HEK293 (cell line): ENCODE measurements around the gene TWF2.

Experiments
- CTCF ChIP-seq: fragments of 450-650 bp; formaldehyde crosslinking; IDR thresholded peaks from 2 replicates; pipeline ENCODE4 v1.5.1; 2016; ENCODE audit warnings: missing biosample characterization, missing genetic modification characterization
- KLF1 ChIP-seq: fragments of 450-650 bp; formaldehyde crosslinking; IDR thresholded peaks from 2 replicates; pipeline ENCODE4 v1.5.1; 2016; ENCODE audit warnings: missing biosample characterization, missing genetic modification characterization
- ZNF664 ChIP-seq: fragments of 450-650 bp; formaldehyde crosslinking; IDR thresholded peaks from 2 replicates; pipeline ENCODE4 v1.5.1; 2016; ENCODE audit warnings: missing biosample characterization, missing genetic modification characterization
- ZNF707 ChIP-seq: fragments of 450-650 bp; formaldehyde crosslinking; IDR thresholded peaks from 2 replicates; pipeline ENCODE4 v1.5.1; 2016; ENCODE audit warnings: missing biosample characterization, missing genetic modification characterization

GRCh38 chr3:52203701-52204100 is 35.3 kb downstream of the TWF2 start:
- TF ChIP-seq ZNF707 (tag by site-specific recombination) (no peak), CTCF (tag by site-specific recombination) (no peak), KLF1 (tag by site-specific recombination) (no peak), ZNF664 (no peak)
